Vagina (tissue), 2 donors: Measurements from ENCODE around the gene EBF3. TPM values are rescaled to one million over a fixed set of nuclear protein-coding genes. Genes with fewer than 3 reads are reported as not detected.

ENCODE experiments used
- DNase-seq, 2 donors: peaks; one replicate each; pipeline ENCODE4 v3.0.0-alpha.2; 2017; ENCODE audit errors: extremely low spot score in 2 of 2
- H3K27ac ChIP-seq: fragments of 200-600 bp; sonication (generic); one replicate; pipeline ENCODE4 v1.5.1; 2019
- H3K27me3 ChIP-seq: fragments of 200-600 bp; sonication (generic); one replicate; pipeline ENCODE4 v1.5.1; 2019
- H3K36me3 ChIP-seq, 2 donors: fragments of 200-600 bp; sonication (generic); one replicate each; pipeline ENCODE4 v1.5.1; 2017 to 2019
- H3K4me1 ChIP-seq: fragments of 200-600 bp; sonication (generic); one replicate; pipeline ENCODE4 v1.5.1; 2019
- H3K4me3 ChIP-seq, 2 donors: fragments of 200-600 bp; sonication (generic); 1 replicate in 1 of 2; 2 replicates in 1 of 2; pipeline ENCODE4 v1.5.1; 2016 to 2019
- H3K9me3 ChIP-seq: fragments of 200-600 bp; sonication (generic); one replicate; pipeline ENCODE4 v1.5.1; 2019
- POLR2A ChIP-seq, 2 donors: fragments of 450-650 bp; IDR thresholded peaks; one replicate each; pipeline ENCODE4 v1.6.1; 2017; ENCODE audit warnings: antibody characterized with exemption in 2 of 2, mild to moderate bottlenecking in 2 of 2, moderate library complexity in 2 of 2
- POLR2AphosphoS5 ChIP-seq, 2 donors: sonication (generic); formaldehyde crosslinking; IDR thresholded peaks; one replicate each; pipeline ENCODE4 v1.9.0; 2017; ENCODE audit warnings: antibody characterized with exemption in 2 of 2, mild to moderate bottlenecking in 2 of 2, low read depth in 1 of 2; ENCODE audit not compliant: insufficient read depth in 1 of 2
- intact Hi-C: fragments of 100-400 bp; cut with DNase I; formaldehyde crosslinking; loops from one replicate; pipeline ENCODE4 v1.15.1; 2023
- total RNA-seq: library from RNA; depleted of rRNA; stranded (reverse); fragments of >200 nt; gene quantifications from one replicate; pipeline ENCODE4 v1.2.3, GENCODE V29; 2016
- TF ChIP-seq, protein P1 (sequence below), 3 experiments: fragments of 450-650 bp in 2 of 3; fragments of 200-600 bp in 1 of 3; sonication (generic) in 1 of 3; IDR thresholded peaks; one replicate each; pipeline ENCODE4 v1.5.1; 2017 to 2019; ENCODE audit warnings: antibody characterized with exemption in 3 of 3, mild to moderate bottlenecking in 2 of 3, moderate library complexity in 2 of 3

The EBF3 gene
- total RNA-seq, 1 donor from 2014 or later = 10.6 TPM

DNA sequence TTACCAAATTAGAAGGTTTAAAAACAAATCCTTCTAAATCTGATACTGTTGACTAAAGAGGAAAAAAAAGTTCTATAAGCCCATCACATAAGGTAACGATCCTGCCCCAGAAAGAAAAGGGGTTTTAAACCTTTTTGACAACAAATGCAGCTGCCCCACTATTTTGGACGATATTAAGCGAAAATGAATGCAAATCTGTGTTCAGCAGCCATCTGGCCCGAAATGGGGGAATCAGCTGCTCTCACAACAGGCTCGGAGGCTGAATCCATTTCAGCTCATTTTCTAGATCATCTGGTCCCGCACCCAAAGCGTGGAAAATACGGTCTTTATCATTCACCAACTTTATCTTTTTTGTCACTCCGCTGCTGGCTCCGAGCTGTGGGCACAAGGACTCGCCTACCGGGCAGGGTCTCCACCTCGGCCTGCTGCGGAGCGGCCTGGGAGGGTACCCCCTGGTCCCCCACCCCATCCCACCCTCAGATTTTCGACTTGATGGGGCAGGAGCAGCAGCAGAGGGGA lies 2.4 kb upstream of the EBF3 start:
- Histone ChIP-seq H3K9me3 (no peaks in the 10 kb centered on the region), H3K27me3 (peaks cover 19% of the 10 kb centered on the region), H3K27ac (no peak overlapping the region), H3K4me3 (no peak overlapping the region), H3K36me3 (no peaks in the 10 kb centered on the region), H3K4me1 (peaks cover 43% of the 10 kb centered on the region)
- peak; percentile 34 to 43 for DNase-seq
- TF ChIP-seq POLR2A (IDR thresholded peaks at IDR 0.05) (no peak), POLR2AphosphoS5 (IDR thresholded peaks at IDR 0.05; ENCODE audit: insufficient read depth in 1 of 2, low read depth in 1 of 2) (no peak)
- TF ChIP-seq, protein P1, sequence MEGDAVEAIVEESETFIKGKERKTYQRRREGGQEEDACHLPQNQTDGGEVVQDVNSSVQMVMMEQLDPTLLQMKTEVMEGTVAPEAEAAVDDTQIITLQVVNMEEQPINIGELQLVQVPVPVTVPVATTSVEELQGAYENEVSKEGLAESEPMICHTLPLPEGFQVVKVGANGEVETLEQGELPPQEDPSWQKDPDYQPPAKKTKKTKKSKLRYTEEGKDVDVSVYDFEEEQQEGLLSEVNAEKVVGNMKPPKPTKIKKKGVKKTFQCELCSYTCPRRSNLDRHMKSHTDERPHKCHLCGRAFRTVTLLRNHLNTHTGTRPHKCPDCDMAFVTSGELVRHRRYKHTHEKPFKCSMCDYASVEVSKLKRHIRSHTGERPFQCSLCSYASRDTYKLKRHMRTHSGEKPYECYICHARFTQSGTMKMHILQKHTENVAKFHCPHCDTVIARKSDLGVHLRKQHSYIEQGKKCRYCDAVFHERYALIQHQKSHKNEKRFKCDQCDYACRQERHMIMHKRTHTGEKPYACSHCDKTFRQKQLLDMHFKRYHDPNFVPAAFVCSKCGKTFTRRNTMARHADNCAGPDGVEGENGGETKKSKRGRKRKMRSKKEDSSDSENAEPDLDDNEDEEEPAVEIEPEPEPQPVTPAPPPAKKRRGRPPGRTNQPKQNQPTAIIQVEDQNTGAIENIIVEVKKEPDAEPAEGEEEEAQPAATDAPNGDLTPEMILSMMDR (IDR thresholded peaks at IDR 0.05) = no peak
- intact Hi-C loops = loop anchor here (10.0 kb wide), 1 partner anchor 272 kb away; no protein-coding TSS in a partner anchor

DNA sequence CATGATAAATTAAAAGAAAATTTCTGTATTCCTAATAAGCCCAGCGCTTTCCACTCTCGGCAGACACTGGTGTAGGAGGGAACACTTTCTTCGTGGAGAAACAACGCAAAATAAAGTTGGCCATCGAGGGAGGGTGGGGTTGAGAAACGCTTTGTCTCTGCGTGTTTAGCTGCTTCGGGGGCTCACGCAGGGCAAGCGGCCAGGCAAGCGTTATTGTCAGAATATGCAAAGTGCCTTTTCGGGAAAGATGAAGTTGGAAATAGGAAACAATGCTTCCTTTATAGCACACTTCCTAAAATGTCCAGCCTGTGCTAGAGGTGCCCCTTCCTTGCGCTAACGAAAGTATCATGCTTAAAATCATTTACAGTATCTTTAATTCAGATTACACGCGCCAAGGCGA lies 1.9 kb upstream of the EBF3 start:
- Histone ChIP-seq H3K9me3 (no peaks in the 10 kb centered on the region), H3K4me3 (no peak overlapping the region), H3K36me3 (no peaks in the 10 kb centered on the region), H3K27ac (no peak overlapping the region), H3K4me1 (peaks cover 41% of the 10 kb centered on the region), H3K27me3 (peaks cover 23% of the 10 kb centered on the region)
- TF ChIP-seq, protein P1 (IDR thresholded peaks at IDR 0.05) = no peak
- DNase-seq = peak; percentile 11 to 25
- intact Hi-C loops = loop anchor here (10.0 kb wide), 1 partner anchor 271 kb away; no protein-coding TSS in a partner anchor

DNA sequence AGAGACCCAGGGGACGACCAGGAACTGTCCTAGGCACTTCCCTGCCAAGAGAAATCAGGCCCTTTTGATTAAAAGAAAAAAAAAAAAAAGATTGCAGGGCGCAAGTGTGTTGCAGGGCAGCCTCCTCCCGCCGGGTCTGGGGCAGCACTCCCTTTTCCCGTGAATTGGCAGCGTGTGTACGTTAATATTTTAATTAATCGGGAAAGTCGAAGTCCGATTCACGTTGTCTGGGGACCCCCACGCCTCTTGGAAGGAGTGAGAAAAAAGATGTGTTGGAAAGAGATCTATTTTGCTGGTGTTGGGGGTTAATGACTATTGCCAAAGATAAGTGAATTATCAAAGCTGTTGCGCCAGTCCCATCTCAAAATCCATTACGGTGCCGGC lies 1.3 kb upstream of the EBF3 start:
- intact Hi-C loops = loop anchor here (10.0 kb wide), 1 partner anchor 271 kb away; no protein-coding TSS in a partner anchor
- H3K4me1 ChIP-seq = peaks cover 35% of the 10 kb centered on the region
- TF ChIP-seq POLR2AphosphoS5 (IDR thresholded peaks at IDR 0.05; ENCODE audit: insufficient read depth in 1 of 2, low read depth in 1 of 2) (no peak), POLR2A (IDR thresholded peaks at IDR 0.05) (no peak)
- TF ChIP-seq, protein P1 (IDR thresholded peaks at IDR 0.05) = no peak

DNA sequence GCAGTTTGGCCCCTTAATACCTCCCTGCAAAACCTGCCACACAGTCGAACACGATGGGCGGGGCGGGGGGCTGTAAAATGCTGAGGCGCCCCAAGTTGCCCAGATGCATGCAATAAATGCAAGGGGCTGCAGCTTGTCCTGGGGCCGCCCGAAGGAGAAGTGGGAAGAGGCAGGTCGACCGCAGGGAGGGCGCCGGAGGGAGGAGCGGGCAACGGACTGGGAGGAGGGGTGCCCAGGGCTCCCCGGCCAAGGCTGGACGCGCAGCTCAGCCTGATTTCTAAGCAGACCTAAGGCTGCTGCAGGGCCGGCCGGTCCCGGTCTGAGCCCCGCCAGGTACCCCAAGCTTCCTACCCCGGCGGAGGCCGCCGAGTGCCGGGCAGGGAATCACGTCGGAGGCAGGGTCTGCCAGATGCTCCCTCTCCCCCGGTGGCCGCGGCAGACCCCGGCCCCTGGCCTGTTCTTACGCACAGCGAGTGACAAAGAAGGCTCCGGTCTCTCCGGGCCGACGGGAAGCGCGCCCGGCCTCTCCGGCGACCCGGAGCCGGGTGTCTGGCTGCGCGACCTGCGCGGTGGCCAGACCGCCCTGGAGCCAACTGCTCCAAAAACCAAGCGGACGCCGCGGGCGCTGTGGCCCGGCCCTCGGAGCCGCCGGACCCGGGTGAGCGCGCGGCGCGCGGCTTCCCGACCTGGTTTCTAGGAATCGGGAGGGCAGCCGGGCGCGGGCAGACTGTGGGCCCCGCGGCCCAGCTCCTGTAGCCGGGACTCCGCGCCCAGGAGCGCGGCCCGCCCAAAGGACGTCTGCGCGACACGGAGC lies 744 bp upstream of the EBF3 start:
- Histone ChIP-seq H3K9me3 (no peaks in the 10 kb centered on the region), H3K36me3 (no peaks in the 10 kb centered on the region), H3K27ac (peak overlapping the region; percentile 37), H3K4me1 (peaks cover 35% of the 10 kb centered on the region), H3K27me3 (peaks cover 27% of the 10 kb centered on the region), H3K4me3 (peak overlapping the region; percentile 34 to 49)
- TF ChIP-seq, protein P1 (IDR thresholded peaks at IDR 0.05) = no peak
- peak; percentile 77 to 85 for DNase-seq
- intact Hi-C loops = loop anchor here (5.0 to 10.0 kb wide), 2 partner anchors 270 to 868 kb away; no protein-coding TSS in a partner anchor

More for the DNA sequence above, 1.3 kb upstream of the EBF3 start:
- peak overlapping the region; percentile 34 to 49 for H3K4me3 ChIP-seq
- H3K36me3 ChIP-seq = no peaks in the 10 kb centered on the region
- peak overlapping the region; percentile 37 for H3K27ac ChIP-seq
- peaks cover 23% of the 10 kb centered on the region for H3K27me3 ChIP-seq
- peak in 1 of 2 donors; percentile 64 for DNase-seq
- no peaks in the 10 kb centered on the region for H3K9me3 ChIP-seq
